BLaER1 treated with 17β-estradiol and CSF1 and Interleukin-3, amounts not matched to agents 10 nM and 100 nM (cell line): Measurements from ENCODE around the gene TEX48.

ENCODE experiments used
- H3K27ac ChIP-seq, 11 experiments: shearing (Covaris generic); formaldehyde crosslinking; 2 replicates each; pipeline ENCODE4 v1.8.1; 2022
- H3K27me3 ChIP-seq, 11 experiments: shearing (Covaris generic); formaldehyde crosslinking; 2 replicates each; pipeline ENCODE4 v1.8.1; 2022
- H3K36me3 ChIP-seq, 11 experiments: shearing (Covaris generic); formaldehyde crosslinking; 2 replicates each; pipeline ENCODE4 v1.8.1; 2022
- H3K4me1 ChIP-seq, 10 experiments: shearing (Covaris generic); formaldehyde crosslinking; 2 replicates each; pipeline ENCODE4 v1.8.1; 2022
- H3K4me2 ChIP-seq, 11 experiments: shearing (Covaris generic); formaldehyde crosslinking; 2 replicates each; pipeline ENCODE4 v1.8.1; 2022
- H3K4me3 ChIP-seq, 10 experiments: shearing (Covaris generic); formaldehyde crosslinking; 2 replicates each; pipeline ENCODE4 v1.8.1; 2022
- H3K9ac ChIP-seq, 11 experiments: shearing (Covaris generic); formaldehyde crosslinking; 2 replicates each; pipeline ENCODE4 v1.8.1; 2022
- H3K9me3 ChIP-seq, 11 experiments: shearing (Covaris generic); formaldehyde crosslinking; replicated peaks in 1 of 11; 2 replicates each; pipeline ENCODE4 v1.8.1; 2022
- H4K20me1 ChIP-seq, 11 experiments: shearing (Covaris generic); formaldehyde crosslinking; 2 replicates each; pipeline ENCODE4 v1.8.1; 2022
- Cebpa-rat ChIP-seq, 11 experiments: shearing (Covaris generic); IDR thresholded peaks; 2 replicates each; pipeline ENCODE4 v1.8.1; 2022

TEX48 gene

DNA sequence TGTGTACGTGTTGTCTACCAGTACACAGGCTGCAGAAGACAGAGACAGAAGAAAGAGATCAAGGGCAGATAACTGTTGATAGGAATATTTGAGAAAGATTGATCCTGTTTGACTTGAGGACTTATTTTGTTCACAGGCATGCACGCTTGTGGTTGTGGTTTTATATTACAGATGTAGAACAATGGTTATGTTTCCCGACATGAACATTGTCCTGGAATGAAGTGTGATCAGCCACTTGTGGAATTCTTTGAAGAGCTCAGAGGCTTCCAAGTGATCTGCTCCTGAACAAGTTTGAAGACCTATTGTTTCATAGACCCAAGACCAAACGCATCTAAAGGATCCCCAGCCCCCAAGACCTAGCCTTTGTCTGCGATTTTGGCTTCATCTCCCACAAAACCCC lies 38.1 kb downstream of the TEX48 start:
- peaks cover 0 to 20% (median 15%) of the 10 kb centered on the region in 10 experiments; a peak in 15 of 20 replicates for H3K4me1 ChIP-seq
- H3K4me2 ChIP-seq, result no peak overlapping the region
- H3K4me3 ChIP-seq, result no peak overlapping the region
- no peak for TF ChIP-seq Cebpa-rat (IDR thresholded peaks at IDR 0.05)
- H3K9ac ChIP-seq, result no peak overlapping the region
- no peaks in the 10 kb centered on the region for H3K27me3 ChIP-seq
- no peak overlapping the region for H3K27ac ChIP-seq
- peaks cover 13 to 25% (median 20%) of the 10 kb centered on the region in 11 experiments for H3K9me3 ChIP-seq
- peaks cover 77 to 98% (median 94%) of the 10 kb centered on the region in 11 experiments for H3K36me3 ChIP-seq
- no peaks in the 10 kb centered on the region; a peak in 1 of 22 replicates for H4K20me1 ChIP-seq

DNA sequence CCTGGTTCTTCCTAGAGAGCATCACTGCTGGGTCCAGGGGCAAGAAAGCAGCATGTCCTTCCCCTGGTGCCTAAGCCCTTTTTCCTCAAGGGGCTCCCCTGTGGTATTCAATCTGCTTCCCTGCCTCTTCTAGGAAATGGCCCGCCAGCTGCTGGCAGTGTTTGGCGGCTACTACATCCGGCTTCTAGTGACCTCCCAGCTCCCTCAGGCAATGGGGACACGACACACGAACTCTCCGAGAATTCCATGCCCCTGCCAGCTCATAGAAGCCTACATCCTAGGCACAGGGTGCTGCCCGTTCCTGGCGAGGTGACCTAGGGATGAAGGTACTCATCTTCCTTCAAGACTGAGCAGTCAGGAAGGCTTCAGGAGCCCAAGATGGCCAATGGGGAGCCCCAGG lies 39.0 kb downstream of the TEX48 start:
- Histone ChIP-seq H3K4me2 (no peak overlapping the region), H3K9ac (no peak overlapping the region), H3K27me3 (no peaks in the 10 kb centered on the region), H3K36me3 (peaks cover 84 to 98% (median 94%) of the 10 kb centered on the region in 11 experiments), H3K4me1 (peaks cover 0 to 20% (median 15%) of the 10 kb centered on the region in 10 experiments; a peak in 15 of 20 replicates), H3K4me3 (no peak overlapping the region), H3K9me3 (peaks cover 13 to 25% (median 20%) of the 10 kb centered on the region in 11 experiments), H4K20me1 (no peaks in the 10 kb centered on the region; a peak in 1 of 22 replicates), H3K27ac (no peak overlapping the region)
- TF ChIP-seq Cebpa-rat (IDR thresholded peaks at IDR 0.05), result no peak

DNA sequence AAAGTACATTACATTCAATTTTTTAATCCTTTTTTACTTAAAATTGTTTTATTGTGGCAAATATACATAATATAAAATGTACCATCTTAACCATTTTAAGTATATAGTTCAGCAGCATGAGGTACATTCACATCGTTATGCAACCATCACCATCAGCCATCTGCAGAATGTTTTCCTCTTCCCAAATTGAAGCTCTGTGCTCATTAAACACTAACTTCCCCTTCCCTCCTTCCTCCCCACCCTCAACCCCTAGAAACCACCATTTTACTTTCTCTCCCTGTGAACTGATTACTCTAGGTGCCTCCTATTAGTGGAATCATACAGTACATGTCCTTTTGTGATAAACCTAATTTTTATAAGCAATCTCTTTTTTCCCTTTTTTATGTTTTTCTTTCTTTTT lies 40.0 kb downstream of the TEX48 start:
- peaks cover 84 to 98% (median 94%) of the 10 kb centered on the region in 11 experiments for H3K36me3 ChIP-seq

DNA sequence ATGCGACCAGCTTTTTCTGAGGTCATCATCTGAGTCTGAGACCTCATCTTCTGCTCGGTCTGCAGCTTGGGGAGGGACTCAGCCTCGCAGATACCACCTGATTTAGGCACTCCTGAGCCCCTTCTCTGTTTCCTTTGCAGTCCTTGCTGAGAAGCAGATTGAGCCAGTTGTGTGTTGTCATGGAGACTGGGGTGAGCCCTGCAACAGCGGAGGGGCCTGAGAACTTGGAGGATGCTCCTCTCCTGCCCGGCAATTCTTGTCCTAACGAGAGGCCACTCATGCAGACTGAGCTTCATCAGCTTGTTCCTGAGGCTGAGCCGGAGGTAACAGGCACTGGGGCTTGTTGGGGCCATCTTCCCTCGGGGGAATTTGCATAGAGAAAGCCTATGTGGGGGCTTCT lies 43.6 kb downstream of the TEX48 start:
- Histone ChIP-seq H3K4me2 (no peak overlapping the region), H3K4me1 (peaks cover 0 to 20% (median 15%) of the 10 kb centered on the region in 10 experiments; a peak in 15 of 20 replicates), H3K9ac (no peak overlapping the region), H3K4me3 (no peak overlapping the region), H3K36me3 (peaks cover 84 to 98% (median 94%) of the 10 kb centered on the region in 11 experiments), H3K9me3 (no peaks in the 10 kb centered on the region), H4K20me1 (peaks cover 0 to 12% (median 0%) of the 10 kb centered on the region in 11 experiments; a peak in 5 of 22 replicates), H3K27me3 (no peaks in the 10 kb centered on the region), H3K27ac (no peak overlapping the region)
- no peak for TF ChIP-seq Cebpa-rat (IDR thresholded peaks at IDR 0.05)

More for the DNA sequence above, 40.0 kb downstream of the TEX48 start:
- Histone ChIP-seq H3K4me3 (no peak overlapping the region), H3K9me3 (peaks cover 6 to 17% (median 12%) of the 10 kb centered on the region in 11 experiments; a peak in 21 of 22 replicates), H3K9ac (no peak overlapping the region), H3K27ac (peak overlapping the region in 3 of 11 experiments; percentile 12 to 21 (median 15); a peak in 1 of 22 replicates), H3K4me1 (peaks cover 0 to 20% (median 15%) of the 10 kb centered on the region in 10 experiments; a peak in 15 of 20 replicates), H3K4me2 (peak overlapping the region in 8 of 11 experiments; percentile 2 to 50 (median 42); a peak in 13 of 22 replicates), H4K20me1 (no peaks in the 10 kb centered on the region; a peak in 1 of 22 replicates), H3K27me3 (no peaks in the 10 kb centered on the region)
- no peak for TF ChIP-seq Cebpa-rat (IDR thresholded peaks at IDR 0.05)

DNA sequence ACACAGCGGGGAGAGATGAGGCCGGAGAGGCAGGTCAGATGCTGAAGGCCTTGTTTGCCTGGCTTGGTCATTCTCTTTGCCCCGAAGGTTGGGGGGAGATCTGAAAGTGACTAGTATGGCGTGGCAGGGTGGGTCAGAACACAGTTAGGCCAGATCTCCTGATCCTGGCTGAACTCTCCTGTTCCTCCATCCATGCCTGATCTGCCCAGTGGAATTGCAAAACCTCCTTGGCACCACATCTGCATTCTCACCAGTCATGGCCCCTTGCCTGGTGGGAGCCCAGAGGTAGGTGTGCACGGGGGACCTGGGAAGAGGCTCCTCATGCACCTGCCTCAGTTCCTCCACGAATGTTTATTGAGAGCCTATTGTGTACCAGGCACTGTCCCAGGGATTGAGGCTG lies 47.6 kb downstream of the TEX48 start:
- Histone ChIP-seq H3K9me3 (no peaks in the 10 kb centered on the region), H3K27me3 (no peaks in the 10 kb centered on the region), H3K9ac (no peak overlapping the region), H3K27ac (no peak overlapping the region), H3K4me1 (0 out of 20 replicates have a peak, but pooled peaks cover 0 to 4% (median 0%) of the 10 kb centered on the region in 10 experiments), H3K4me2 (no peak overlapping the region), H4K20me1 (peaks cover 0 to 33% (median 5%) of the 10 kb centered on the region in 11 experiments; a peak in 8 of 22 replicates), H3K4me3 (no peak overlapping the region), H3K36me3 (peaks cover 97 to 100% (median 99%) of the 10 kb centered on the region in 11 experiments)
- TF ChIP-seq Cebpa-rat (IDR thresholded peaks at IDR 0.05), result no peak

DNA sequence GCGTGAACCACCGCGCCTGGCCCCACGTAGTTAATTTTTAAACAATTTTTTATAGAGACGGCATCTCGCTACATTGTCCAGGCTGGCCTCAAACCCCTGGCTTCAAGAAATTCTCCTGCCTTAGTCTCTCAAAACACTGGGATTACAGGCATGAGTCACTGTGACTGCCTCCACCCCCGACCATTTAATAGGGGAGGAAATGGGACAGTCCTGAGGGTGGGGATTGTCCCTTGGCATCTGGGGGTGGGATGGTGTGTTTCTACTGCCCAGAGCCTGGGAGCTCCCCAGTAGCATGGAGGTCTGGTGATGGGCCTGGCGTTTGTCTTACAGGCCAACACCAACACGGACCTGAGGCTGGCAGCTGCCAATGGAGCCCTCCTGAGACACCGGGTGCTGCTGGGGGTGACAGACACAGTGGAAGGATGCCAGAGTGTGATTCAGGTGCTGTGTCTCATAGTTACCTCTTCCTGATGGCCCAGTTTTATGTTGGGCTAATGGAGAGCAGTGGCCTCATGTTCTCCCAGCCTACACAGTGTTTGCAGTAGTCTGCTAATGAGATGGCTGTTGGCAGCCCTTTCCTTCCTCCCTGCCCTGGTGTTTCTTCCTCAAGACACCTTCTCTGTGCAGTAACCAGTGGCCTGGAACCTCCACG lies 48.4 kb downstream of the TEX48 start:
- H3K4me1 ChIP-seq, result 0 out of 20 replicates have a peak, but pooled peaks cover 0 to 6% (median 0%) of the 10 kb centered on the region in 10 experiments
- no peak overlapping the region for H3K4me2 ChIP-seq
- no peak overlapping the region for H3K9ac ChIP-seq
- H3K27me3 ChIP-seq, result no peaks in the 10 kb centered on the region
- peaks cover 97 to 100% (median 99%) of the 10 kb centered on the region in 11 experiments for H3K36me3 ChIP-seq
- H3K4me3 ChIP-seq, result no peak overlapping the region
- H4K20me1 ChIP-seq, result peaks cover 0 to 42% (median 5%) of the 10 kb centered on the region in 11 experiments; a peak in 11 of 22 replicates
- TF ChIP-seq Cebpa-rat (IDR thresholded peaks at IDR 0.05), result no peak
- no peaks in the 10 kb centered on the region for H3K9me3 ChIP-seq
- no peak overlapping the region for H3K27ac ChIP-seq

DNA sequence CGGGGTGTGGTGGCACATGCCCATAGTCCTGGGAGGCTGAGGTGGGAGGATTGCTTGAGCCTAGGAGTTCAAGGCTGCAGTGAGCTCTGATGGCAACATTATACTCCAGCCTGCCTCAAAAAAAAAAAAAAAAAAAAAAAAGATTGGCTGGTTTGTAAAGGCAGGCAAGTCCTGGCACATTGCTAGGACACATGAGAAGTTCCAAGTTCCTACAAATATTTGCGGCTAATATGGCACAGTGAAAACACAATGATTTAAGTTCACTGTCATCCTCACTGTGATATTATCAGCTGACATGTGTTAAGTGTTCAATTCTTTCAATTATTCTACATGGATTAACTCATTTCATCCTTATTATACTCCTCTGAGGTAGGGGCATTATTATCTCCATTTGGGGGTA lies 50.8 kb downstream of the TEX48 start:
- no peak for TF ChIP-seq Cebpa-rat (IDR thresholded peaks at IDR 0.05)
- Histone ChIP-seq H3K4me1 (0 out of 20 replicates have a peak, but pooled peaks cover 0 to 6% (median 0%) of the 10 kb centered on the region in 10 experiments), H4K20me1 (peaks cover 0 to 63% (median 8%) of the 10 kb centered on the region in 11 experiments; a peak in 15 of 22 replicates), H3K4me3 (no peak overlapping the region), H3K9ac (no peak overlapping the region), H3K9me3 (no peaks in the 10 kb centered on the region), H3K36me3 (peaks cover 98 to 100% (median 99%) of the 10 kb centered on the region in 11 experiments), H3K4me2 (no peak overlapping the region), H3K27me3 (no peaks in the 10 kb centered on the region), H3K27ac (no peak overlapping the region)

DNA sequence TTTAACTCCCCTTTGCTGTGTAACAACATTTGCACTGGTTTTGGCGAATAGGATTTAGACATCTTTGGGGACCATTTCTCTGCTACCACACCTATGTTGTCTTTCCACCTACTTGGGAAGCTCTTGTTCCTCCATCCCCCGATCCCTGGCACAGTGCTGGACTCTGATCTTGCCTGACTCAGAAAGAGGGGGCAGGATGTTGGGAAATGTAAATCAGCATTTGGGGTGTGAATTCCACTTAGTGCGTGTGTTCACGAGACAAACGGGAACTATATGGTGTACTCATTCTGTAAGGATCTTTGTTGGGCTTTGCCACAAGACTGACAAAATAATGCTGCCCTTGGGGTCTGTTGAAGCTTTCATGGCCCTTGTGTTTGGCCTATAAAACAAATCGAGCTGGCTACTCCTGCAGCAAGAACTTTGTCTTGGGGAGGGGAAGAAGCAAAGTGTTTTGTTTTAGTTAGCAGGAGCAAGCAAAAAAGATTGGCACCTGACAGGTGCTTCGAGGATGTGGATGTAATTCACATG lies 52.4 kb downstream of the TEX48 start:
- TF ChIP-seq Cebpa-rat (IDR thresholded peaks at IDR 0.05), result no peak
- H3K9ac ChIP-seq, result no peak overlapping the region
- H4K20me1 ChIP-seq, result peaks cover 0 to 68% (median 8%) of the 10 kb centered on the region in 11 experiments; a peak in 15 of 22 replicates
- no peak overlapping the region for H3K4me2 ChIP-seq
- no peaks in the 10 kb centered on the region for H3K27me3 ChIP-seq
- no peaks in the 10 kb centered on the region for H3K9me3 ChIP-seq
- no peak overlapping the region for H3K27ac ChIP-seq
- H3K4me1 ChIP-seq, result peaks cover 0 to 16% (median 0%) of the 10 kb centered on the region in 10 experiments; a peak in 7 of 20 replicates
- H3K36me3 ChIP-seq, result peaks cover 89 to 100% (median 99%) of the 10 kb centered on the region in 11 experiments
- no peak overlapping the region for H3K4me3 ChIP-seq

DNA sequence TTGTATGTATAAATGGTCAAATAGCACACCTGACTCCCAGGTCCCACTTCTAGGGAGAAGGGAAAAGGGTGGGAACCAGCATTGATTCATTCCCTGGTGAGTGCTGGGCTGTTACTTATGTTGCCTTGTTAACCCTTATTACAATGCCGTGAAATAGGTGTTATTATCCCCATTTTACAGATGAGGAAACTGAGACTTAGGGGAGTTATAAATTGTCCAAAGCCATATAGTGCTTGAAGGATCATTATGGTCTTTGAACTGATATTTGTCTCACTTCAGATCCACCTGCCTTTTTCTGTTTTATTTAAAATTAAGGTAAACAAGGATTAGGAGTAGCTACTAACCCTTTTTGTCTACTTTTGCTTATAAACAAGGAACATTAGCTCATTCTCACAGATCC lies 54.4 kb downstream of the TEX48 start:
- Histone ChIP-seq H3K9me3 (no peaks in the 10 kb centered on the region), H3K36me3 (peaks cover 88 to 100% (median 99%) of the 10 kb centered on the region in 11 experiments), H3K4me3 (no peak overlapping the region), H4K20me1 (peaks cover 0 to 86% (median 16%) of the 10 kb centered on the region in 11 experiments; a peak in 15 of 22 replicates), H3K27ac (no peak overlapping the region), H3K4me2 (no peak overlapping the region), H3K9ac (no peak overlapping the region), H3K4me1 (peaks cover 0 to 16% (median 0%) of the 10 kb centered on the region in 10 experiments; a peak in 7 of 20 replicates), H3K27me3 (no peaks in the 10 kb centered on the region)
- no peak for TF ChIP-seq Cebpa-rat (IDR thresholded peaks at IDR 0.05)
